ENCODE results near the gene DGKD. TPM values are rescaled to one million over a fixed set of nuclear protein-coding genes. Genes with fewer than 3 reads are reported as not detected.

Gene DGKD
- total and polyA plus RNA-seq, 10 of the 15 experiments (the other 5 are each of a cell fraction or from before 2014, with no cell fraction given) = 2.7 to 81.9 (median 27.0) TPM

- ChIA-PET RAD21 (ENCODE audit: unreplicated experiment) (no interaction called here), CTCF (interaction anchor here (1.0 kb wide), 1 partner anchor 22 kb away, joined by 3 read pairs; no protein-coding TSS in a partner anchor), POLR2A (no interaction called here), SMC1A (ENCODE audit: uncharacterized antibody, unreplicated experiment) (interaction anchor here (1.4 kb wide), 1 partner anchor 97 kb away, joined by 3 read pairs; no protein-coding TSS in a partner anchor)
- Histone ChIP-seq H4K20me1 (ENCODE audit: control insufficient read depth, insufficient read depth) (no peaks in the 10 kb centered on the region), H3K4me3 (no peak overlapping the region), H3K4me1 (ENCODE audit: control insufficient read depth, insufficient read depth, low read length) (peaks cover 27% of the 10 kb centered on the region), H3K9me3 (replicated peaks; ENCODE audit: control insufficient read depth, insufficient read depth, low read length) (no peaks in the 10 kb centered on the region), H2AFZ (ENCODE audit: control insufficient read depth, low read depth, low read length) (no peak overlapping the region), H3K9ac (ENCODE audit: control insufficient read depth, insufficient read depth, low read length) (no peak overlapping the region), H3K4me2 (ENCODE audit: control insufficient read depth, insufficient read depth) (no peak overlapping the region), H3K79me2 (ENCODE audit: control insufficient read depth, insufficient read depth, low read length) (peaks cover 13% of the 10 kb centered on the region), H3K27ac (ENCODE audit: control insufficient read depth, insufficient read depth) (no peak overlapping the region), H3K36me3 (ENCODE audit: control insufficient read depth in 2 of 2, insufficient read depth in 2 of 2, low read length in 1 of 2) (no peaks in the 10 kb centered on the region), H3K27me3 (replicated peaks in 1 of 2; ENCODE audit: control insufficient read depth in 2 of 2, insufficient read depth in 2 of 2, low read length in 1 of 2) (no peaks in the 10 kb centered on the region)
- ATAC-seq (no peak), FAIRE-seq (no peak), DNase-seq (ENCODE audit: low read depth, low spot score) (no peak)
- intact Hi-C loops (cut with micrococcal nuclease; ENCODE audit: unreplicated experiment) (no loop called here), in situ Hi-C loops (cut with MboI) (no loop called here)
- TF ChIP-seq ZNF384 (IDR thresholded peaks at IDR 0.05; ENCODE audit: borderline replicate concordance, low read depth, low read length) (no peak), FOXK2 (IDR thresholded peaks at IDR 0.05) (no peak), HDAC2 (IDR thresholded peaks at IDR 0.05) (no peak), HDAC6 (IDR thresholded peaks at IDR 0.05; ENCODE audit: unreplicated experiment) (no peak), POLR2AphosphoS2 (IDR thresholded peaks at IDR 0.05; ENCODE audit: low read depth, low read length) (no peak), CTCF (IDR thresholded peaks at IDR 0.05 in 2 of 3, conservative IDR thresholded peaks at IDR 0.05 in 1 of 3; ENCODE audit: control insufficient read depth in 2 of 3, extremely low read depth in 1 of 3, insufficient read depth in 1 of 3, low read depth in 3 of 3, low read length in 3 of 3) (no peak), BACH1 (IDR thresholded peaks at IDR 0.05; ENCODE audit: borderline replicate concordance) (no peak), NRF1 (conservative IDR thresholded peaks at IDR 0.05; ENCODE audit: low read depth, low read length) (no peak), RB1 (IDR thresholded peaks at IDR 0.05; ENCODE audit: borderline replicate concordance) (no peak), SRF (IDR thresholded peaks at IDR 0.05; ENCODE audit: low read depth in 2 of 2, low read length in 2 of 2) (no peak), RELA (IDR thresholded peaks at IDR 0.05; ENCODE audit: borderline replicate concordance, partially characterized antibody) (no peak), POLR2AphosphoS5 (IDR thresholded peaks at IDR 0.05; ENCODE audit: low read length) (no peak), SPI1 (IDR thresholded peaks at IDR 0.05; ENCODE audit: borderline replicate concordance, insufficient read depth, low read depth, low read length) (no peak), DPF2 (IDR thresholded peaks at IDR 0.05) (no peak), MAX (IDR thresholded peaks at IDR 0.05; ENCODE audit: low read depth, low read length) (no peak), CUX1 (IDR thresholded peaks at IDR 0.05; ENCODE audit: insufficient replicate concordance, low read depth, low read length) (no peak), SMAD5 (IDR thresholded peaks at IDR 0.05; ENCODE audit: low read depth) (no peak)
- 74% methylated on average over 8 of the region's 8 CpGs for WGBS (ENCODE audit: insufficient coverage, insufficient replicate concordance, low lambda C conversion rate, missing lambda C conversion rate)
- no TSS peak for BruUV-seq (replicated peaks)
Measured at GRCh38 chr2:233350708-233351107, 3.6 kb upstream of the DGKD start.
